B cell (primary cell): Measurements from ENCODE around the gene CLEC18C.
"Not testable (repeated sequence)": the region's sequence is repeated elsewhere in the genome, so short reads cannot be mapped to it uniquely, and the experiment has no call there.

ENCODE experiments used
- CTCF ChIP-seq: fragments of 200-600 bp; IDR thresholded peaks from one replicate; pipeline ENCODE4 v1.8.0; 2022; ENCODE audit warnings: antibody characterized with exemption, mild to moderate bottlenecking
- EZH2 ChIP-seq: IDR thresholded peaks from 2 replicates; pipeline ENCODE4 v1.6.1; 2012; ENCODE audit warnings: borderline replicate concordance, low read depth, mild to moderate bottlenecking, moderate library complexity, low read length; ENCODE audit not compliant: insufficient read depth, poor library complexity, severe bottlenecking

DNA sequence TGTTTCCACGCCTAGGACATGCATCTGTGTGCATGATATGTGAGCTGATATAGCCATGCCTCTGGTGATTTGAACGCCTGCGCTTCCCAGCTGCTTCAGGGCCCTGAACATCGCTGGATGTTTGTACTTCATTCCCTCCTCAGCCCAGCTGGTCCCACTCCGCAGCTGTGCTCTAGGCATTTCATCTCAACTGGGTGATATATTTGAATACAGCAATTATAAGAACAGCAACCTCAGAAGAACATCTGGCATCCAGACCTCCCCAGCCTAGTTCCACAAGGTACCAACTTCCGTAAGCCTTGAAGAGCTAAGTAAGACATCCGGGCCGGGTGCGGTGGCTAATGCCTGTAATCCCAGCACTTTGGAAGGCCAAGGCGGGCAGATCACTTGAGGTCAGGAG, 6.9 kb upstream of the CLEC18C start:
- not testable (repeated sequence) for TF ChIP-seq CTCF, EZH2
